Mesothelial cell of epicardium (in vitro differentiated cells): ENCODE measurements around the gene SFSWAP. TPM values are rescaled to one million over a fixed set of nuclear protein-coding genes. Genes with fewer than 3 reads are reported as not detected.

Source experiments
- DNase-seq, 2 experiments: peaks; one replicate each; pipeline ENCODE4 v3.0.0; 2021; ENCODE audit warnings: low spot score in 2 of 2; ENCODE audit not compliant: unreplicated experiment in 2 of 2
- H3K27ac Mint-ChIP-seq: 2 replicates; pipeline ENCODE4 v1.8.0; 2021; ENCODE audit warnings: mixed read lengths
- H3K27me3 Mint-ChIP-seq: 2 replicates; pipeline ENCODE4 v1.8.0; 2021; ENCODE audit warnings: low read depth, mixed read lengths
- H3K36me3 Mint-ChIP-seq: 2 replicates; pipeline ENCODE4 v1.8.0; 2021; ENCODE audit warnings: mixed read lengths
- H3K4me1 Mint-ChIP-seq: 2 replicates; pipeline ENCODE4 v1.8.0; 2021; ENCODE audit warnings: mixed read lengths
- H3K4me3 Mint-ChIP-seq: 2 replicates; pipeline ENCODE4 v1.8.0; 2021; ENCODE audit warnings: mild to moderate bottlenecking, moderate library complexity, mixed read lengths
- H3K9me3 Mint-ChIP-seq: 2 replicates; pipeline ENCODE4 v1.8.0; 2021; ENCODE audit warnings: mixed read lengths
- total RNA-seq: library from RNA; stranded (reverse); gene quantifications from 3 replicates; pipeline ENCODE4 v1.2.1, GENCODE V29; 2021
- TF ChIP-seq, protein P1 (sequence below): fragments of 200-600 bp; sonication (generic); IDR thresholded peaks from one replicate; pipeline ENCODE4 v1.5.0; 2021; ENCODE audit warnings: antibody characterized with exemption; ENCODE audit not compliant: unreplicated experiment

Gene SFSWAP
- total RNA-seq, 1 donor from 2014 or later = 73.0 TPM

DNA sequence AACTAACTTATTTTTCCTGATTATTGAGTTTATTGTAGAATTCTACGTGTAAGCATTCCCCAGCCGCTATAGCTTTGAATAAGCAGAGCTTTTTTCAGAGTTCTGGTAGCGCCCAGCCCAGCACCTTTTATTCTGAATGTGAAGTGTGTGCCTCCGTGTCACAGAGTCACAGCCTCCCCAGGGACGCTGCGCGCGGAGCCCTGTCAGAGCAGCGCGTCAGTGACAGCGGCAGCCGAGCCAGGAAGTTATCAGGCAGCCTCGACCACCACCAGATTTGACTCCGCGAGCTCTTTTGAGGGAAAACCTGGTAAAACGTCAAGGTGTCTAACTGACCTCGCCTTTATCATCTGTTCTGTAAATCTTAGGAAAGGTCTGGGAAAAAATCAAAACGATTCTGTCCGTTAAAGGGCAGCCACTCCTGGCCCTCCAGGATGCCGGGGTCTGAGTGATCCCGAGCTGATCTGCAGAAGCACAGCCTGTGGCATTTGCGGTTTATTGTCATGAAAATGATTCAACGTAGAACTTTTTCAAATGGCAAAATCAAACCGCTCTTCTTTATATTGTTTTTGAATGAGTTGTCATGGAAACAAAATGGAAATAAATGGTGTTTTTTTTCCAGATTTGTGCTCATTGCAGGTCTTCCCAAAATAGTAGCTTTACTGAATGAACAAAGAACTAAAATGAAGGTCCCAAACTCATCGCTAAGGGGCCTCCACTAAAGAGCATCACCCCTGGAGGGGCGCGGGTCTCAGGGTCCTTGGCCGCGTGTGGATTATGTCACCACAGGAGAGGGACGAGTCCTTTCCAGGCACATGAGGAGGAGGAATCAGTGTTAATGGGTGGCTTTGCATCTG is 74.2 kb downstream of the SFSWAP start:
- TF ChIP-seq, protein P1, sequence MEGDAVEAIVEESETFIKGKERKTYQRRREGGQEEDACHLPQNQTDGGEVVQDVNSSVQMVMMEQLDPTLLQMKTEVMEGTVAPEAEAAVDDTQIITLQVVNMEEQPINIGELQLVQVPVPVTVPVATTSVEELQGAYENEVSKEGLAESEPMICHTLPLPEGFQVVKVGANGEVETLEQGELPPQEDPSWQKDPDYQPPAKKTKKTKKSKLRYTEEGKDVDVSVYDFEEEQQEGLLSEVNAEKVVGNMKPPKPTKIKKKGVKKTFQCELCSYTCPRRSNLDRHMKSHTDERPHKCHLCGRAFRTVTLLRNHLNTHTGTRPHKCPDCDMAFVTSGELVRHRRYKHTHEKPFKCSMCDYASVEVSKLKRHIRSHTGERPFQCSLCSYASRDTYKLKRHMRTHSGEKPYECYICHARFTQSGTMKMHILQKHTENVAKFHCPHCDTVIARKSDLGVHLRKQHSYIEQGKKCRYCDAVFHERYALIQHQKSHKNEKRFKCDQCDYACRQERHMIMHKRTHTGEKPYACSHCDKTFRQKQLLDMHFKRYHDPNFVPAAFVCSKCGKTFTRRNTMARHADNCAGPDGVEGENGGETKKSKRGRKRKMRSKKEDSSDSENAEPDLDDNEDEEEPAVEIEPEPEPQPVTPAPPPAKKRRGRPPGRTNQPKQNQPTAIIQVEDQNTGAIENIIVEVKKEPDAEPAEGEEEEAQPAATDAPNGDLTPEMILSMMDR = no peak
- no peaks in the 10 kb centered on the region for H3K9me3 Mint-ChIP-seq
- no peaks in the 10 kb centered on the region for H3K27me3 Mint-ChIP-seq
- peaks cover 12% of the 10 kb centered on the region for H3K4me1 Mint-ChIP-seq
- peaks cover 28% of the 10 kb centered on the region for H3K36me3 Mint-ChIP-seq
- no peak overlapping the region for H3K4me3 Mint-ChIP-seq
- no peak for DNase-seq
- peak overlapping the region; percentile 39 for H3K27ac Mint-ChIP-seq

DNA sequence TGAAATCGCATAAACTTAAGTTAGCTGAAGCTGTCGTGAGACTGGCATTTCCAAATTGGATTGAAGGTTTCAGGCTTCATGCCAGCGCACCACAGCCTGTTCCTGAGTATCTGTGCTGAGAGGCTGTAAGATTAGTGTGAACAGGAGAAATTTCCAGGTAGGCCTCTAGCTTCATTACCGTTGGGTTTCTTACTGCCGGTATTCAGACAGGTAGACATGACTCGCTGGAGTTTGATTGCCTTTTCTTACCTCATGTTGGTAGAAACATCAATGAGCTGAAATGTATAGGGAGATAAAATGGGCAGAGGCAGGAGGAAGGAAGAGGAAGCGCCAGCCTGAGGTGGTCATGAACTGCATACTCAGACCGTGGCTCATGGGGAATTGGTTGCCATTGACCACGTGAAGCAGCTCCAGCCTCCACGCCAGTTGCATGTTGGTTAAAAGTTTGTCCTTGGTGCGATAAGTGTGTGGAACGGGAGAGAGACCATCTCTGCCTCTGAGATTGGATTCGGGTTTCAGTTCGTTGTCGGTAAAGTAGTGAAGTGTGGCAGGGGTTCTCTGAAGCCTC is 75.0 kb downstream of the SFSWAP start:
- peaks cover 12% of the 10 kb centered on the region for H3K4me1 Mint-ChIP-seq
- TF ChIP-seq, protein P1 = no peak
- H3K27me3 Mint-ChIP-seq = no peaks in the 10 kb centered on the region
- H3K9me3 Mint-ChIP-seq = peaks cover 4% of the 10 kb centered on the region
- H3K36me3 Mint-ChIP-seq = peaks cover 35% of the 10 kb centered on the region
- no peak overlapping the region for H3K27ac Mint-ChIP-seq
- no peak overlapping the region for H3K4me3 Mint-ChIP-seq
- no peak for DNase-seq

DNA sequence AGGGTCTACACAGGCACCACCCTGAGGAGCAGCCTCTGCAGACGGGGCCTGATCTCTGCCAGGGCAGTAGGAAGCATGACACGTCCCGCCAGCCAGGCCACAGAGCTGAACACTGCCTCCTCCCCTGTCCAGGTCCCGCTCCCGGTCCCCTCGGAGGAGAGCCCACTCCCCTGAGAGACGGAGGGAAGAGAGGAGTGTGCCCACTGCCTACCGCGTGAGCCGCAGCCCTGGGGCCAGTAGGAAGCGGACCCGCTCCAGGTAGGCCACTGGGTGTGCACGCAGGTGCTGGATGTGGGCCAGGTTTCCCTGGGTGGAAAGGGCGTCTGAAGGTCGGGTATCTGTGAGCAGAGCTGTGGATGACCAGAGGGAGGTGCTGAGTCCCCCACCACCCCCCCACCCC is 75.4 kb downstream of the SFSWAP start:
- Mint-ChIP-seq H3K27ac (no peak overlapping the region), H3K27me3 (no peaks in the 10 kb centered on the region), H3K4me3 (no peak overlapping the region), H3K4me1 (peaks cover 12% of the 10 kb centered on the region), H3K36me3 (peaks cover 38% of the 10 kb centered on the region), H3K9me3 (peaks cover 5% of the 10 kb centered on the region)
- no peak for DNase-seq
- TF ChIP-seq, protein P1 = no peak

DNA sequence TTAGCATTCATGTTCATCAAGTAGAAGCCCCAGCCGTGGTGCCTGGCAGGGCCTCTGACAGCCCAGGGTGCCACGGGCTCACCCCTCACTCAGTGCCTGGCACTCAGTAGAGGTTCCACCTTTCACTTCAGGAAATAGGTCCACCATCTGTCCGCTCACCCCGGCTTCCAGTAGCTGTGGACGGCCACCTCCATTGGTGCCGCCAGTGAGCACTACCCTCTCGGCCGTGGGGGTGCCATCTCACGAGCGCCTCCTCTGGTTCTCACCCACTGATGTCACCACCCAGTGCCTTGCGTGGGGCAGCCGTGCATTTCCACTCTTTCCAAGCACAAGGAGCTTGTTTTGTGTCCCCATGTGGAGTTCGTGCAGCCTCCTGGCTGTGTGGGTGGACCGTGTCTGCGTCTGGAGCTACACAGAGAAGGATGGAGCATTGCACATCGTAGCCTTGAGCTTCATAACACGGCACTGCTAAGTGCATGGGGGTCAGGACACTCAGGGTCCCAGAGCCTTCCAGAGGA is 76.3 kb downstream of the SFSWAP start:
- H3K9me3 Mint-ChIP-seq = peaks cover 5% of the 10 kb centered on the region
- no peaks in the 10 kb centered on the region for H3K27me3 Mint-ChIP-seq
- peaks cover 41% of the 10 kb centered on the region for H3K36me3 Mint-ChIP-seq
- no peak for DNase-seq
- TF ChIP-seq, protein P1 = no peak
- H3K27ac Mint-ChIP-seq = no peak overlapping the region
- H3K4me1 Mint-ChIP-seq = peaks cover 12% of the 10 kb centered on the region
- no peak overlapping the region for H3K4me3 Mint-ChIP-seq

DNA sequence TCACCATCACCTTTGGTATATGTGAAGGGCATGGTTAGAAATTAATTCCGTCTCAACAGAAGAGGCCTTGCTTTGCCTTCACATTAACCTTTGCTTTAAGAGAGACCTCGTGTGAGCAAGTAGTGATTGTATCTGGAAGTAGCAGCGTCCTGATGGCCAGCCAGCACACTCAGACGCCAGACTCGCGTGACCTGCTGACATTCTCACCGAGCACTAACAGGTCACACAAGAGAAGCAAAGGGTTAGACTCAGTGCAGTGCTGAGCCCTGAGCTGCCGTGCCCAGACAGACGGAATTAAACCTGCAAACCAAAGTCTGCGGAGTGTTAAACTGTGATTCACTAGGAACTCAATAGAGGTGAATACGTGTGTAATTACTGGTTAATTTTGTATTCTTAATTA is 77.2 kb downstream of the SFSWAP start:
- Mint-ChIP-seq H3K9me3 (peaks cover 5% of the 10 kb centered on the region), H3K27me3 (no peaks in the 10 kb centered on the region), H3K36me3 (peaks cover 45% of the 10 kb centered on the region), H3K4me1 (peaks cover 12% of the 10 kb centered on the region), H3K4me3 (no peak overlapping the region), H3K27ac (no peak overlapping the region)
- TF ChIP-seq, protein P1 = no peak
- no peak for DNase-seq
